ENCODE data around the gene FOXF1.

The FOXF1 gene

GRCh38 chr16:86512860-86513470, 2.6 kb downstream of the FOXF1 start:
- no peak for TF ChIP-seq CTCF (IDR thresholded peaks at IDR 0.05; ENCODE audit: extremely low read depth, insufficient read depth, missing control alignments)
- in situ Hi-C loops (cut with MboI; ENCODE audit: low pct_unique_long_range_greater_than_20kb, low sequenced_read_pairs, unreplicated experiment): loop anchor here (10.0 to 25.0 kb wide), 3 partner anchors 52 to 701 kb away; partner anchors contain the start of gene FOXC2

GRCh38 chr16:86513471-86514277, 3.3 kb downstream of the FOXF1 start:
- TF ChIP-seq CTCF (IDR thresholded peaks at IDR 0.05; ENCODE audit: extremely low read depth, insufficient read depth, missing control alignments): no peak
- in situ Hi-C loops (cut with MboI; ENCODE audit: low pct_unique_long_range_greater_than_20kb, low sequenced_read_pairs, unreplicated experiment): loop anchor here (10.0 to 25.0 kb wide), 3 partner anchors 51 to 701 kb away; partner anchors contain the start of gene FOXC2
- no peak for DNase-seq (ENCODE audit: low spot score)

More at GRCh38 chr16:86512860-86513470, 2.6 kb downstream of the FOXF1 start:
- DNase-seq (ENCODE audit: low spot score): no peak

GRCh38 chr16:86514481-86515376, 4.4 kb downstream of the FOXF1 start:
- no peak for DNase-seq (ENCODE audit: low spot score)
- TF ChIP-seq CTCF (IDR thresholded peaks at IDR 0.05; ENCODE audit: extremely low read depth, insufficient read depth, missing control alignments): no peak
- in situ Hi-C loops (cut with MboI; ENCODE audit: low pct_unique_long_range_greater_than_20kb, low sequenced_read_pairs, unreplicated experiment): loop anchor here (10.0 to 25.0 kb wide), 3 partner anchors 50 to 702 kb away; partner anchors contain the start of gene FOXC2

GRCh38 chr16:86515413-86515776, 5.1 kb downstream of the FOXF1 start:
- DNase-seq (ENCODE audit: low spot score): no peak
- in situ Hi-C loops (cut with MboI; ENCODE audit: low pct_unique_long_range_greater_than_20kb, low sequenced_read_pairs, unreplicated experiment): loop anchor here (10.0 to 25.0 kb wide), 3 partner anchors 49 to 703 kb away; partner anchors contain the start of gene FOXC2
- no peak for TF ChIP-seq CTCF (IDR thresholded peaks at IDR 0.05; ENCODE audit: extremely low read depth, insufficient read depth, missing control alignments)

GRCh38 chr16:86515777-86516622, 5.7 kb downstream of the FOXF1 start:
- TF ChIP-seq CTCF (IDR thresholded peaks at IDR 0.05; ENCODE audit: extremely low read depth, insufficient read depth, missing control alignments): no peak
- DNase-seq (ENCODE audit: low spot score): no peak
- in situ Hi-C loops (cut with MboI; ENCODE audit: low pct_unique_long_range_greater_than_20kb, low sequenced_read_pairs, unreplicated experiment): loop anchor here (10.0 to 25.0 kb wide), 3 partner anchors 49 to 704 kb away; partner anchors contain the start of gene FOXC2

Data from GM13977 (cell line).